Right ventricle myocardium superior (tissue), 1 donor: ENCODE data around the gene NCOA4. TPM values are rescaled to one million over a fixed set of nuclear protein-coding genes. Genes with fewer than 3 reads are reported as not detected.
"Not testable (repeated sequence)": the region's sequence is repeated elsewhere in the genome, so short reads cannot be mapped to it uniquely, and the experiment has no call there.

Experiments
- ATAC-seq: fragments of 200-7000 bp; cut with Tn5 transposase; one replicate; pipeline ENCODE4 v1.9.1; 2020; ENCODE audit warnings: mild to moderate bottlenecking; ENCODE audit not compliant: poor library complexity
- DNase-seq: peaks from one replicate; pipeline ENCODE4 v3.0.0-alpha.2; 2020
- intact Hi-C: fragments of 100-400 bp; cut with DNase I; formaldehyde crosslinking; loops from one replicate; pipeline ENCODE4 v1.11.2; 2022
- total RNA-seq: library from RNA; stranded (reverse); fragmentation: NEBNext Ultra II Directional; extraction: Animal tissue kit (Norgen Biotek cat#: 25700); gene quantifications from one replicate; pipeline ENCODE4 v1.2.1, GENCODE V29; 2021
- donor health status: DM: no; HTN: yes; CAD: no; lungs with severe emphysema.

Gene NCOA4
- total RNA-seq, 1 donor from 2014 or later, result 282 TPM

- DNase-seq, ATAC-seq, intact Hi-C loops: not testable (repeated sequence)
Observed at GRCh38 chr10:45956634-45957033, 73.8 kb downstream of the NCOA4 start.

Other genes with a start within 250 kb of the NCOA4 start
- 6.4 TPM for gene AGAP4, start 183.1 kb downstream of the NCOA4 start, total RNA-seq
- 86.0 TPM for gene TIMM23, start 58.1 kb downstream of the NCOA4 start, total RNA-seq
- not detected for gene MSMB, start 15.6 kb upstream of the NCOA4 start, total RNA-seq